ENCODE data around the gene CSNK1A1.

DNA sequence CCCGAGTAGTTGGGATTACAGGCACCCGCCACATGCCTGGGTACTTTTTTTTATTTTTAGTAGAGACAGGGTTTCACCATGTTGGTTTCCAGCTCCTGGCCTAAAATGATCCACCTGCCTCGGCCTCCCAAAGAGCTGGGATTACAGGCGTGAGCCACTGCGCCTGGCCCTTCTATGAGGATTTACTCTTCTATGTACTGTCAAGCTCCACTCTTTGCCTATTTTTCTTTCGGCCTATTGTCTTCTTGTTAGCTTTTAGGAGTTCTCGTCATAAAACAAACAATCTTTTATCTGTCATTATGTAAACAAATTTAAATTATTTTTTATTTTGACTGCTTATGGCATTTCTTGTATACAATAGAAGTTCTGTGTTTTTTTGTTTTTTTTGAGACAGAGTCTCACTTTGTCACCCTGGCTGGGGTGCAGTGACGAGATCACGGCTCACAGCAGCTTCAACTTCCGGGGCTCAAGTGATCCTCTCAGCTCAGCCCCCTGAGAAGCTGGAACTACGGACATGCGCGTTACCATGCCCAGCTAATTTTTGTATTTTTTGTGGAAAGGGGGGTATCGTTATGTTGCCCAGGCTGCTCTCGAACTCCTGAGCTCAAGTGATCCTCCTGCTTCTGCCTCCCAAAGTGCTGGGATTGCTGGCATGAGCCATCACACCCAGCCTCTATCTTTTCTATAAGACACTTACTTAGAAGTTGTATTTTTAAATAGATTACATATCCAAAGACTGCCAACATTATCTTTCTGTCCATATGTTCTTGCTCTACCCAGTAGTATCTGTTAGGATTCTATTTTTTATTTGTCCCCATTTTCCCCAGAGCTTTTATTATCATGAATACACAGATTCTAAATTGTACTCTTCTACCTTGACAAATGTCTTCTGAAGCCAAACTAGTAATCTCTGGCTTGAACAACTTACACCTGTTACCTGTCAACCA lies 29.2 kb downstream of the CSNK1A1 start:
- TF ChIP-seq EP300 (IDR thresholded peaks at IDR 0.05) (no peak), NFE2L2 (conservative IDR thresholded peaks at IDR 0.05; ENCODE audit: low read length) (no peak), MAFK (IDR thresholded peaks at IDR 0.05; ENCODE audit: partially characterized antibody) (no peak), CHD2 (IDR thresholded peaks at IDR 0.05; ENCODE audit: low read length, partially characterized antibody) (no peak), KDM1A (IDR thresholded peaks at IDR 0.05; ENCODE audit: low read depth) (no peak), POLR2A (IDR thresholded peaks at IDR 0.05; ENCODE audit: low read length) (no peak), RNF2 (IDR thresholded peaks at IDR 0.05; ENCODE audit: borderline replicate concordance, low read depth) (no peak), ESRRA (IDR thresholded peaks at IDR 0.05; ENCODE audit: borderline replicate concordance, low read length) (no peak), RAD21 (conservative IDR thresholded peaks at IDR 0.05 in 1 of 2, IDR thresholded peaks at IDR 0.05 in 1 of 2) (no peak), POLR2AphosphoS2 (conservative IDR thresholded peaks at IDR 0.05; ENCODE audit: low read length) (no peak), NR3C1 (IDR thresholded peaks at IDR 0.05) (no peak)
- TF ChIP-seq, protein P1, sequence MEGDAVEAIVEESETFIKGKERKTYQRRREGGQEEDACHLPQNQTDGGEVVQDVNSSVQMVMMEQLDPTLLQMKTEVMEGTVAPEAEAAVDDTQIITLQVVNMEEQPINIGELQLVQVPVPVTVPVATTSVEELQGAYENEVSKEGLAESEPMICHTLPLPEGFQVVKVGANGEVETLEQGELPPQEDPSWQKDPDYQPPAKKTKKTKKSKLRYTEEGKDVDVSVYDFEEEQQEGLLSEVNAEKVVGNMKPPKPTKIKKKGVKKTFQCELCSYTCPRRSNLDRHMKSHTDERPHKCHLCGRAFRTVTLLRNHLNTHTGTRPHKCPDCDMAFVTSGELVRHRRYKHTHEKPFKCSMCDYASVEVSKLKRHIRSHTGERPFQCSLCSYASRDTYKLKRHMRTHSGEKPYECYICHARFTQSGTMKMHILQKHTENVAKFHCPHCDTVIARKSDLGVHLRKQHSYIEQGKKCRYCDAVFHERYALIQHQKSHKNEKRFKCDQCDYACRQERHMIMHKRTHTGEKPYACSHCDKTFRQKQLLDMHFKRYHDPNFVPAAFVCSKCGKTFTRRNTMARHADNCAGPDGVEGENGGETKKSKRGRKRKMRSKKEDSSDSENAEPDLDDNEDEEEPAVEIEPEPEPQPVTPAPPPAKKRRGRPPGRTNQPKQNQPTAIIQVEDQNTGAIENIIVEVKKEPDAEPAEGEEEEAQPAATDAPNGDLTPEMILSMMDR (IDR thresholded peaks at IDR 0.05): no peak
- TF ChIP-seq, protein P2, sequence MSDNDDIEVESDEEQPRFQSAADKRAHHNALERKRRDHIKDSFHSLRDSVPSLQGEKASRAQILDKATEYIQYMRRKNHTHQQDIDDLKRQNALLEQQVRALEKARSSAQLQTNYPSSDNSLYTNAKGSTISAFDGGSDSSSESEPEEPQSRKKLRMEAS (IDR thresholded peaks at IDR 0.05): no peak
- TF ChIP-seq, protein P3, sequence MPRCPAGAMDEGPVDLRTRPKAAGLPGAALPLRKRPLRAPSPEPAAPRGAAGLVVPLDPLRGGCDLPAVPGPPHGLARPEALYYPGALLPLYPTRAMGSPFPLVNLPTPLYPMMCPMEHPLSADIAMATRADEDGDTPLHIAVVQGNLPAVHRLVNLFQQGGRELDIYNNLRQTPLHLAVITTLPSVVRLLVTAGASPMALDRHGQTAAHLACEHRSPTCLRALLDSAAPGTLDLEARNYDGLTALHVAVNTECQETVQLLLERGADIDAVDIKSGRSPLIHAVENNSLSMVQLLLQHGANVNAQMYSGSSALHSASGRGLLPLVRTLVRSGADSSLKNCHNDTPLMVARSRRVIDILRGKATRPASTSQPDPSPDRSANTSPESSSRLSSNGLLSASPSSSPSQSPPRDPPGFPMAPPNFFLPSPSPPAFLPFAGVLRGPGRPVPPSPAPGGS (IDR thresholded peaks at IDR 0.05): no peak

Measured in A549 (cell line).